NCI-H524 (cell line): ENCODE data around the gene TYK2.
A peak's percentile ranks its signal among the peaks of the same experiment; 100 is the strongest.
"Not testable (repeated sequence)": the region's sequence is repeated elsewhere in the genome, so short reads cannot be mapped to it uniquely, and the experiment has no call there.

Source experiments
- DNase-seq, 2 experiments: peaks; one replicate each; lab custom pipeline; 2025; lab: John Stamatoyannopoulos, UW

Gene TYK2

DNA sequence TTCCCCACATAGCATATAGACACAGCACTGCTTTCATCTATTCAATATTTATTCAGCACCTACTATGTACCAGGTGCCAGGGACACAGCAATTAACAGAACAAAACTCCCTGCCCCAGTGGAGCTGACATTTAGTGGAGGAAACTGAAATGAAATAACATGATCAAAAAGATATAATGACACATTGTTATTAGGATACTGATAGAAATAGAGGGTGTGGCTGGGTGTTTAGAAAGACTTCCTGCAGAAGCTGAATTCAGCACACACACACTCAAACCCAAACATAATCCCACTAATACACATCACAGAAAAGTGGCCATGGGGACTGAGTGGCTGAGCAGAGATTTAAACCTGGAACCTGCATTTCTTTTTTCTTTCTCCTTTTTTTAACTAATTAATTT lies 26.7 kb upstream of the TYK2 start:
- DNase-seq = no peak

DNA sequence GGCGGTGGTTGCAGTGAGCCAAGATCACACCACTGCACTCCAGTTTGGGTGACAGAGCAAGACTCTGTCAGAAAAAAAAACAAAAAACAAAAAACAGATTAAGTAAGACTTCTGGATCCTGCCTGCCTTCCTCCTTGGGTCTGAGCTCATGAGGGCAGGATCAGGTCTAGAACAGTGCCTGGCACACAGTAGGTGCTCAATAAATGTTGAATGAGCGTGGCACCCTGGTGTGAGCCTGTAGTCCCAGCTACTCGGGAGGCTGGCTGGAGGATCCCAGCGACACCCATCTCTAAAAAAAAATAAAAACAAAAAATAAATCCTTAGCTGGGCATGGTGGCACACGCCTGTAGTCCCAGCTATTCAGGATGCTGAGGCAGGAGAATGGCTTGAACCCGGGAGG lies 25.8 kb upstream of the TYK2 start:
- no peak for DNase-seq

DNA sequence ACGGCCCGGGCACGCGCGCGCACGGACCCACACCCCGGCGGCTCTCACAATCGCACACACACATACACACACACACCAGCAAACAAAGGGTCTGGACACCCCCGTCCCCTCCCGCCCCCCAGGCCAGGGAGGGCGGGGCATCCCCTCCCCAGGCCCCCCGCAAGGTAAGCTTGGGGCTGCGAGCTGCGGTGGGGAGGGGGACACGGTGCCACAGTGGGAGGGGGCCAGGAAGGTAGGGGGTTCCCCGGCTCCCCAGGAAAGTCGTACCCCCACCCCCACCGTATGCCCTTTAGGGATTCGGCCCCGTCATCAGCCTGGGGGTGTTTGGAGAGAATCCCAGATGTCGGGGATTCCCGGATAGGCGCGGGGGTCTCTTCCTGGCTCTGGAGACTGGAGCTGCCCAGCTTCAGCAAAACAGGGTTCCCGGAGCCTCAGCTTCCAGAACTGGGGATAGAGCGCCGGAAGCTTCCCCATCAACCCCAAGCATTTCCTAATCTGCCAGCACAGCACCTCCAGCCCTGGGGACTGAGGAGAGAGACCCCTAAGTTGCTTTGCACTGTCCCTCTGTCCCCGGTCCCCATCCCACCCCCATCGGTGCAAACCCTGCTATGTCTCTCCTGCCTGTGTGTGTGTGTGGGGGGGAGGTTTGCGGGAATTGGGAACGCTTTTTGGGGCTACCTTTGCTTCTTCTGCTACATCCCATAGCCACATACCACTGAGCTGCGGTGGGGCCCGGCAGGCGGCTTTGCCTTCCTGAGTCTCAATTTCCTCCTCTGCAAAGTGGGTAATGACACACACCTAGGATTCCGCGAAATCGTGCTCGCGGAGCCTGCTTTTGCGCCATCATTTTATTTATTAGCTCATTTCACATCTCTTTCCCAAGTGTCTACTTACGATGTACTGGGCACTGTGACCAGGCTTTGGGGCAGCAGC lies 24.8 kb upstream of the TYK2 start:
- peak in 1 of 2 experiments; percentile 36 for DNase-seq

- DNase-seq = peak; percentile 93 to 96
Measured at GRCh38 chr19:10403137-10404021, 23.0 kb upstream of the TYK2 start, which contains the start of gene CDC37. CDC37 (minus strand) TSS chr19:10403542; CDS start chr19:10403479, 63 bp downstream.

GRCh38 chr19:10402441-10403038 lies 22.2 kb upstream of the TYK2 start:
- peak in 1 of 2 experiments; percentile 34 for DNase-seq

DNA sequence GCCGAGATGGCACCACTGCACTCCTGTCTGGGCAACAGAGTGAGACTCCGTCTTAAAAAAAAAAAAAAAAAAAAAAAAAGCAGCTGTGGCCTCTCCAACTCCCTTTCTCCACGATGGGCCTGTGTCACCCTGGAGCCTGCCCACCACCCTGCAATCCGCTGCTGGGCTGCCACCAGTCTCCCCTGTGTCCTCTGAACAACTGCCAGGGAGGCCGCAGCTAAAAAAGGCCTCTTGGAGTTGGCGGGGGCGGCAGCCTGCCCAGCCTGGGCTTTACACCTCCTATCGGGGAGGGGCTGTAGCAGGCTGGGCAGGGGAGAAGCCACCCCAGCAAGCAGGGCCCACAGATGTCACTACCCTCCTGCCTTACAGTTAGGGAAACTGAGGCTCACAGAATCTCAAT lies 19.5 kb upstream of the TYK2 start:
- DNase-seq = no peak

- not testable (repeated sequence) for DNase-seq
Measured at GRCh38 chr19:10399340-10399739, 19.0 kb upstream of the TYK2 start.

DNA sequence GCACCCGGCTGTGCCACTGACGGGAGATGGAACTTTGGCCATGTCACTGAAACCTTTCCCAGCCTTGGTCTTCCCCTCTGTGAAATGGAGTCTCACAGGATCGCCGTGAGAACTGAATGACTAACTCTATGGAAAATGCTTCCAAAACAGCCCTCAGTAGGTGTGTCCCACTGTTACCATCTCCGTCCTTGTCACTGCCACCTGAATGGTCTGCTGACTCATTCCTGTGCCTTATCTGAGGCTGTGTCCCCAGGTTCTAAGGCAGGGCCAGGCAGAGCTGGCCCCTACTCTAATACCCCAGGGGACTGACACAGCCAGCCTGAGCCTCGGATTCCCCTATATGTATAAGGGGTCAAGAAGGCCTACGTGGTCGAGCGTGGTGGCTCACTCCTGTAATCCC lies 18.4 kb upstream of the TYK2 start:
- DNase-seq = no peak

DNA sequence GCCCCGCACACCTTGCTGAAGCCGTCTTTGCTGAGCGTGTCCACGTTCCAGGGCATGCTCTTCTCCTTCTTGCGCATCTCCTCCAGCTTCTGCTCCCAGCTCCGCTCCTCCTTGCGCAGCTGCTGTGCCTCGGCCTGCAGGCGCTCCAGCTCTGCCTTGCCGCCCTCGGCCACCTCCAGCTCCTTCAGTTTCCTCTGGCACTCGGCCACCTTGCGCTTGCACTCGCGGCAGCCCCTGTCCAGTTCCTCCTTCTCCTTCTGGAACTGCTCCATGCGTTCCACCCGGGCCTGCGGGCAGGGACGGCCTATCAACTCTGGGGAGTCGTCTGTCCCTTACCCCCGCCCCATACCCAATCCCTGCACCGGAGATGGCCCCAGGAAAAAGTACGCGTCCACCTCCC lies 15.5 kb upstream of the TYK2 start:
- DNase-seq = no peak

- no peak for DNase-seq
Measured at GRCh38 chr19:10395436-10395835, 15.1 kb upstream of the TYK2 start.

DNA sequence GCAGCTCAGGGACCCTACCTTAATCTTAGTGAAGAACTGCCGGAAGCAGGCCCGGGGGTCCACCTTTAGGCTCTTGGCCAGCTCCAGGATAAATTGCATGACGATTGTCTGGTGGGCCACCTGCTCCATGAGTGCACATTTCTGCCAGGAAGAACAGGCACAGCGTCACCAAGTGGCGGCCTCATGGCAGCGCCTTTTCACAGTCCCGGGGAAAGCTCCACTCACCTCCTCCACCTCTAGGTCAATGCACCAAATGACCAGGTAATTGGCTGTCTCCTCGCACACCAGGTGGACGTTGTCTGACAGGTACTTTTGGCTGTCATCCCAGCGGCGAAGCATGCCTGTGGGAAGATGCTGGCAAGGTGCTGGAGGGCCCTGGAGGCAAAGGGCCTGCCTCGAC lies 14.6 kb upstream of the TYK2 start:
- no peak for DNase-seq

DNA sequence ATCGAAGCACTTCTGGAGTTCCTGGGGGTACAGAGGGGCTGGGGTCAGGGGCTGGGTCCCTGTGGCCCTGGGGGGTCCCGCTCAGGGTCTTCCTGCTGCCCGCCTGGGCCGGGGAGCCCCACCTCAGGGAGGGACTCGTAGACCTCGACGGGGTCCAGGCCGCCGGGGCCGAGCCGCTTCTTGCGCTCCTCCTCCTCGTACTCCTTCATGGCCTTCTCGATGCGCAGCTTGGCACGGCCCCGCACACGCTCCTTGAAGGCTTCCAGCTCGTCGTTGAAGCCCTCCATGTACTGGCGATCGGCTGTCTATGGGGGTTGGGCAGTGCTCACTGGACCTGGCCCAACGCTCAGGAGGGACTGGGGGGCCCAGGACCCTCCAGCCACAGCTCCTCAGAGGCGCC lies 12.8 kb upstream of the TYK2 start:
- DNase-seq = no peak

- no peak for DNase-seq
Measured at GRCh38 chr19:10392120-10392519, 11.7 kb upstream of the TYK2 start.

GRCh38 chr19:10390652-10391286 lies 10.4 kb upstream of the TYK2 start:
- DNase-seq = peak; percentile 65 to 71

DNA sequence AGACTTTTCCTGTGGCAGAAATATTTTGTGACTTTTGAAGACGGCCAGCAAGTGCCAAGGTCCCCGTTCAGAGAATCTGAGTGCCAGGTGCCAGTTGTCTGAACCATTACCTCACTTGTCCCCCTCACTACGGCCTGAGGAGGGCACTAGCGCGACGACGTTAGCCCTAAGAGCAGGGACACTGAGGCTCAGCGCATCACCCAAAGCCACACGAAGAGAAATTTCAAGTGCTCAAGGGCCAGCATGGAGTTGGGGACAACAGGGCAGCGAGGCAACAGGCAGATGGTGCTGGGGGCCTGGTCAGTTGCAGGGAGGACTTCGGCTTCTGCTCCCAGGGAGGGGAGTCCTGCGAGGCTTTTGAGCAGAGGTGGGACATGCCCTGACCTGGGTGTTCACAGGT lies 9.5 kb upstream of the TYK2 start:
- DNase-seq = no peak

DNA sequence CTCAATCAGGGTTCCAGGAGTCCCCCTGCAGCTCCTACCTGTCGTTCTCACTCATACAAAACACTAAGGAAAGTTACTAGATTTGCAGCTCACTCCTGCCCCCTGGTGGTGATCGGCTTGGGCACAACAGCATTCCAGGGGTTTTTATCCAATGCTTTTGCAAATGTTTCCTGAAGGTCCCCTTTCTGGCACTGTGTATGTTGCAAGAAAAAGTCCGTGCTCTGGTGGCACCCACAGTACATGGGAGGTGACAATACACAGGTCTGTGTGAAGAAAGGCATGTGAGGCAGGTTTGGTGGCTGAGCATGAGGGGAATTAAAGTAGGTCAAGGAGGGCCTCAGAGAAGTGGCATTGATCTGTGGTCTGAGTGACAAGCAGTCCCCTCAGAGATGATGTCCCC lies 8.6 kb upstream of the TYK2 start:
- peak; percentile 81 to 85 for DNase-seq

DNA sequence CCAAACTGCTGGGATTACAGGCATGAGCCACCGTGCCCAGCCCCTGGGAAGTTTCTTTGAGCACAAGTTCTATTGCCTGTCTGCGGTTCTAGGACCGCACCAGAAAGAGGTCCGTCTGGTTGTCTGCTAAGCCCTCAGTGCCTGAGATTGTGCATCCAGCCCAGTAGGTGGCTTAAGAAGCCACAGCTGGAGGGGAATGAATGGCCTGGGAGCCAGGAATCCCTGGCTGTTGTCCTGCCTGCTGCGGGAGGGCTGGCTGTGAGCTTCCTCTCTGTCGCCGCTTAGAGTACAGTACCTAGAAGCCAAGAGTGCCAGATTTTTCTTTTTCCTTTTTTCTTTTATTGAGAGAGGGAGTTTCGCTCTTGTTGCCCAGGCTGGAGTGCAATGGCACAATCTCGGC lies 4.2 kb upstream of the TYK2 start:
- no peak for DNase-seq

- DNase-seq = not testable (repeated sequence)
Measured at GRCh38 chr19:10383223-10383499, 2.8 kb upstream of the TYK2 start.

- DNase-seq = no peak
Measured at GRCh38 chr19:10379880-10380312, 476 bp downstream of the TYK2 start.

DNA sequence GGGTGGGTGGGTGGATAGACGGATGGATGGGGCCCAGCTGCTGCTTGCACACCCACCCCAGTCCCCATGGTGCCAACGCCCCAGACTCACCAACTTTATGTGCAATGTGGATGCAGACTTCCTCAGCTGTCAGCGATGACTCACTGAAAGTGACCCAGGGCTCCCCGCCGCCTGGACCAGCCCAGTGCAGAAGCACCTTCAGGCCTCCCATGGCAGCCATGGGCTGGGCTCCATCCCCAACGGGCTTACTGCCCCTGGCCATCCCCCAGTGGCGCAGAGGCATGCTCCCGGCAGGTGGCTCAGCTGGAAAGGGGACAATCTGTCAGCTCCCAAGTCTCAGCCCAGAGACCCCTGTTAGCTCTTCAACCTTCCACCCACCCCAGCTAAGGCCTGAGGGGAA lies 2.2 kb downstream of the TYK2 start:
- no peak for DNase-seq

- not testable (repeated sequence) for DNase-seq
Measured at GRCh38 chr19:10377140-10377640, 3.2 kb downstream of the TYK2 start.

- no peak for DNase-seq
Measured at GRCh38 chr19:10374931-10375330, 5.4 kb downstream of the TYK2 start.
